GM10266 (cell line): ENCODE data around the gene EVL.
"Not testable (repeated sequence)": the region's sequence is repeated elsewhere in the genome, so short reads cannot be mapped to it uniquely, and the experiment has no call there.

ENCODE experiments used
- DNase-seq: peaks from one replicate; pipeline ENCODE4 v3.0.0; 2012; ENCODE audit errors: extremely low spot score
- CTCF ChIP-seq: IDR thresholded peaks from 2 replicates; pipeline ENCODE4 v1.5.1; 2012; ENCODE audit warnings: mild to moderate bottlenecking, low read depth; ENCODE audit not compliant: control insufficient read depth, insufficient read depth; ENCODE audit errors: missing control alignments

The EVL gene

GRCh38 chr14:100022772-100023451, 42.3 kb upstream of the EVL start:
- DNase-seq = no peak
- no peak for TF ChIP-seq CTCF

GRCh38 chr14:100025111-100025510, 40.1 kb upstream of the EVL start:
- TF ChIP-seq CTCF = peak; percentile 45
- DNase-seq = peak; percentile 42

GRCh38 chr14:100027771-100028490, 37.3 kb upstream of the EVL start:
- no peak for TF ChIP-seq CTCF
- DNase-seq = no peak

- DNase-seq = no peak
- TF ChIP-seq CTCF = no peak
These were observed 36.1 kb upstream of the EVL start for GRCh38 chr14:100028990-100029677.

GRCh38 chr14:100030006-100030405, 35.2 kb upstream of the EVL start:
- not testable (repeated sequence) for DNase-seq

- no peak for DNase-seq
- no peak for TF ChIP-seq CTCF
These were observed 34.6 kb upstream of the EVL start for GRCh38 chr14:100030452-100031153.

GRCh38 chr14:100031506-100032281, 33.5 kb upstream of the EVL start:
- DNase-seq = no peak
- TF ChIP-seq CTCF = no peak
